SK-N-SH treated with all-trans-retinoic acid at 6 μM for 48 hours (cell line): ENCODE measurements around the gene TOB1.

ENCODE experiments used
- CREB5 ChIP-seq: fragments of 250-450 bp; sonication (Bioruptor Pico); IDR thresholded peaks from 2 replicates; pipeline ENCODE4 v1.5.1; 2020; ENCODE audit warnings: low read depth, mild to moderate bottlenecking, moderate library complexity
- CSDC2 ChIP-seq: fragments of 250-450 bp; sonication (Bioruptor Pico); IDR thresholded peaks from 2 replicates; pipeline ENCODE4 v1.5.0; 2020; ENCODE audit warnings: mild to moderate bottlenecking, moderate library complexity
- RARB ChIP-seq: fragments of 250-450 bp; sonication (Bioruptor Pico); IDR thresholded peaks from 2 replicates; pipeline ENCODE4 v1.8.0; 2021; ENCODE audit warnings: mild to moderate bottlenecking, moderate library complexity
- TSHZ2 ChIP-seq: fragments of 250-450 bp; sonication (Bioruptor Pico); IDR thresholded peaks from 2 replicates; pipeline ENCODE4 v1.5.0; 2020; ENCODE audit warnings: mild to moderate bottlenecking, moderate library complexity
- ZFP30 ChIP-seq: fragments of 450-650 bp; formaldehyde crosslinking; IDR thresholded peaks from 2 replicates; pipeline ENCODE4 v1.5.0; 2022; ENCODE audit warnings: mild to moderate bottlenecking, moderate library complexity
- ZNF565 ChIP-seq: fragments of 450-650 bp; formaldehyde crosslinking; conservative IDR thresholded peaks from 2 replicates; pipeline ENCODE4 v1.5.0; 2020; ENCODE audit warnings: low read depth, mild to moderate bottlenecking, moderate library complexity
- ZNF70 ChIP-seq: fragments of 450-650 bp; formaldehyde crosslinking; IDR thresholded peaks from 2 replicates; pipeline ENCODE4 v1.5.0; 2020; ENCODE audit warnings: mild to moderate bottlenecking, moderate library complexity
- ZNF8 ChIP-seq: fragments of 450-650 bp; formaldehyde crosslinking; IDR thresholded peaks from 2 replicates; pipeline ENCODE4 v1.5.0; 2020; ENCODE audit warnings: mild to moderate bottlenecking, moderate library complexity

- no peak for TF ChIP-seq CSDC2 (CRISPR knock-in tag)
- TF ChIP-seq ZFP30 (CRISPR knock-in tag): no peak
- no peak for TF ChIP-seq RARB (CRISPR knock-in tag)
- TF ChIP-seq CREB5 (CRISPR knock-in tag): no peak
- no peak for TF ChIP-seq TSHZ2 (CRISPR knock-in tag)
- no peak for TF ChIP-seq ZNF565 (CRISPR knock-in tag)
- TF ChIP-seq ZNF70: no peak
- TF ChIP-seq ZNF8 (CRISPR knock-in tag): no peak
These were observed 30.6 kb downstream of the TOB1 start, which contains the start of gene WFIKKN2 for GRCh38 chr17:50835301-50836234.
